GM18508 (cell line): Measurements from ENCODE around the gene PRRT4.

Experiments
- ATAC-seq: cut with Tn5 transposase; IDR thresholded peaks from one replicate; pipeline ENCODE4 v1.9.1; 2021; ENCODE audit warnings: moderate number of reproducible peaks; ENCODE audit not compliant: insufficient read depth, unreplicated experiment

Gene PRRT4

GRCh38 chr7:128361411-128362379, at the start of gene PRRT4:
PRRT4 (minus strand) TSS chr7:128361690.
- no peak for ATAC-seq

- no peak for ATAC-seq
Observed at GRCh38 chr7:128410451-128410753, 48.9 kb upstream of the PRRT4 start.

- no peak for ATAC-seq
Observed at GRCh38 chr7:128409596-128410450, 48.3 kb upstream of the PRRT4 start, which contains the start of gene IMPDH1. IMPDH1 (minus strand) TSS chr7:128409982; CDS start chr7:128409901, 81 bp downstream.

GRCh38 chr7:128408709-128409595, 47.5 kb upstream of the PRRT4 start:
- ATAC-seq, result no peak

GRCh38 chr7:128407751-128408708, 46.5 kb upstream of the PRRT4 start:
- no peak for ATAC-seq

- ATAC-seq, result no peak
Observed at GRCh38 chr7:128407233-128407589, 45.7 kb upstream of the PRRT4 start.

- no peak for ATAC-seq
Observed at GRCh38 chr7:128406314-128407232, 45.1 kb upstream of the PRRT4 start.

GRCh38 chr7:128405471-128406313, 44.2 kb upstream of the PRRT4 start:
- no peak for ATAC-seq

- no peak for ATAC-seq
Observed at GRCh38 chr7:128404886-128405470, 43.5 kb upstream of the PRRT4 start.

GRCh38 chr7:128404143-128404681, 42.7 kb upstream of the PRRT4 start:
- no peak for ATAC-seq

GRCh38 chr7:128403676-128404075, 42.2 kb upstream of the PRRT4 start:
- no peak for ATAC-seq

GRCh38 chr7:128402356-128402755, 40.9 kb upstream of the PRRT4 start:
- no peak for ATAC-seq

- ATAC-seq, result no peak
Observed at GRCh38 chr7:128400566-128400965, 39.1 kb upstream of the PRRT4 start.

GRCh38 chr7:128399991-128400390, 38.5 kb upstream of the PRRT4 start:
- no peak for ATAC-seq

- no peak for ATAC-seq
Observed at GRCh38 chr7:128398841-128399135, 37.3 kb upstream of the PRRT4 start.

GRCh38 chr7:128398016-128398840, 36.7 kb upstream of the PRRT4 start:
- no peak for ATAC-seq
